Nephron (organoid): ENCODE data around the gene CGNL1.

Experiments
- H3K27ac Mint-ChIP-seq, 3 experiments: 2 replicates each; pipeline ENCODE4 v1.8.0; 2020; ENCODE audit warnings: mixed read lengths in 3 of 3, mild to moderate bottlenecking in 2 of 3, moderate library complexity in 1 of 3
- H3K27me3 Mint-ChIP-seq: 2 replicates; pipeline ENCODE4 v1.8.0; 2021; ENCODE audit warnings: low read depth, mild to moderate bottlenecking, moderate library complexity, mixed read lengths
- H3K36me3 Mint-ChIP-seq: 2 replicates; pipeline ENCODE4 v1.8.0; 2020; ENCODE audit warnings: low read depth, mixed read lengths
- H3K4me1 Mint-ChIP-seq: 2 replicates; pipeline ENCODE4 v1.8.0; 2020; ENCODE audit warnings: mixed read lengths
- H3K4me3 Mint-ChIP-seq, 3 experiments: 2 replicates each; pipeline ENCODE4 v1.8.0; 2020; ENCODE audit warnings: mild to moderate bottlenecking in 3 of 3, mixed read lengths in 3 of 3, moderate library complexity in 2 of 3
- H3K9me3 Mint-ChIP-seq: 2 replicates; pipeline ENCODE4 v1.8.0; 2020; ENCODE audit warnings: mixed read lengths
- CTCF ChIP-seq, 3 experiments: fragments of 200-600 bp; sonication (generic); IDR thresholded peaks; one replicate each; pipeline ENCODE4 v1.5.0; 2021; ENCODE audit warnings: antibody characterized with exemption in 3 of 3; ENCODE audit not compliant: unreplicated experiment in 3 of 3

Gene CGNL1

GRCh38 chr15:57489122-57489521 lies 112.8 kb downstream of the CGNL1 start:
- peaks cover 10% of the 10 kb centered on the region for H3K27me3 Mint-ChIP-seq
- TF ChIP-seq CTCF (IDR thresholded peaks at IDR 0.05; ENCODE audit: unreplicated experiment in 3 of 3): no peak
- no peak overlapping the region for H3K4me3 Mint-ChIP-seq
- H3K9me3 Mint-ChIP-seq: peaks cover 3% of the 10 kb centered on the region
- H3K27ac Mint-ChIP-seq: no peak overlapping the region
- H3K4me1 Mint-ChIP-seq: peaks cover 4% of the 10 kb centered on the region
- H3K36me3 Mint-ChIP-seq: peaks cover 20% of the 10 kb centered on the region

- H3K27ac Mint-ChIP-seq: no peak overlapping the region
- H3K4me3 Mint-ChIP-seq: no peak overlapping the region
- peaks cover 4% of the 10 kb centered on the region for H3K27me3 Mint-ChIP-seq
- TF ChIP-seq CTCF (IDR thresholded peaks at IDR 0.05; ENCODE audit: unreplicated experiment in 3 of 3): no peak
- H3K4me1 Mint-ChIP-seq: peaks cover 30% of the 10 kb centered on the region
- H3K9me3 Mint-ChIP-seq: no peaks in the 10 kb centered on the region
- H3K36me3 Mint-ChIP-seq: peaks cover under 1% of the 10 kb centered on the region
Measured at GRCh38 chr15:57493351-57493750, 117.0 kb downstream of the CGNL1 start.

GRCh38 chr15:57494581-57494980 lies 118.3 kb downstream of the CGNL1 start:
- H3K4me1 Mint-ChIP-seq: peaks cover 30% of the 10 kb centered on the region
- no peaks in the 10 kb centered on the region for H3K36me3 Mint-ChIP-seq
- TF ChIP-seq CTCF (IDR thresholded peaks at IDR 0.05; ENCODE audit: unreplicated experiment in 3 of 3): no peak
- no peaks in the 10 kb centered on the region for H3K9me3 Mint-ChIP-seq
- H3K27me3 Mint-ChIP-seq: peaks cover 4% of the 10 kb centered on the region
- H3K4me3 Mint-ChIP-seq: no peak overlapping the region
- H3K27ac Mint-ChIP-seq: peak overlapping the region in 1 of 3 experiments; percentile 75

- Mint-ChIP-seq H3K9me3 (no peaks in the 10 kb centered on the region), H3K27me3 (peaks cover 4% of the 10 kb centered on the region), H3K36me3 (no peaks in the 10 kb centered on the region), H3K27ac (peak overlapping the region; percentile 53 to 75 (median 65)), H3K4me1 (peaks cover 30% of the 10 kb centered on the region), H3K4me3 (no peak overlapping the region)
- TF ChIP-seq CTCF (IDR thresholded peaks at IDR 0.05; ENCODE audit: unreplicated experiment in 3 of 3): no peak
Measured at GRCh38 chr15:57495041-57495440, 118.7 kb downstream of the CGNL1 start.

GRCh38 chr15:57495554-57496165 lies 119.4 kb downstream of the CGNL1 start:
- Mint-ChIP-seq H3K27ac (peak overlapping the region; percentile 53 to 75 (median 65)), H3K36me3 (no peaks in the 10 kb centered on the region), H3K9me3 (no peaks in the 10 kb centered on the region)

More at GRCh38 chr15:57495554-57496165, 119.4 kb downstream of the CGNL1 start:
- peaks cover 33% of the 10 kb centered on the region for H3K4me1 Mint-ChIP-seq
- H3K27me3 Mint-ChIP-seq: peaks cover 4% of the 10 kb centered on the region
- no peak for TF ChIP-seq CTCF (IDR thresholded peaks at IDR 0.05; ENCODE audit: unreplicated experiment in 3 of 3)
- no peak overlapping the region for H3K4me3 Mint-ChIP-seq
